Measurements from ENCODE around the gene ARL8A. TPM values are rescaled to one million over a fixed set of nuclear protein-coding genes. Genes with fewer than 3 reads are reported as not detected.

ARL8A gene
- total RNA-seq, 1 donor from 2014 or later, result 59.7 TPM

- Histone ChIP-seq H3K27me3 (ENCODE audit: control insufficient read depth, insufficient read depth, low read length) (no peaks in the 10 kb centered on the region), H3K36me3 (ENCODE audit: control insufficient read depth, insufficient read depth, low read length) (no peaks in the 10 kb centered on the region), H3K4me3 (ENCODE audit: low read depth, low read length) (no peak overlapping the region)
- DNase-seq (ENCODE audit: low read depth), result no peak
- TF ChIP-seq, protein P1, sequence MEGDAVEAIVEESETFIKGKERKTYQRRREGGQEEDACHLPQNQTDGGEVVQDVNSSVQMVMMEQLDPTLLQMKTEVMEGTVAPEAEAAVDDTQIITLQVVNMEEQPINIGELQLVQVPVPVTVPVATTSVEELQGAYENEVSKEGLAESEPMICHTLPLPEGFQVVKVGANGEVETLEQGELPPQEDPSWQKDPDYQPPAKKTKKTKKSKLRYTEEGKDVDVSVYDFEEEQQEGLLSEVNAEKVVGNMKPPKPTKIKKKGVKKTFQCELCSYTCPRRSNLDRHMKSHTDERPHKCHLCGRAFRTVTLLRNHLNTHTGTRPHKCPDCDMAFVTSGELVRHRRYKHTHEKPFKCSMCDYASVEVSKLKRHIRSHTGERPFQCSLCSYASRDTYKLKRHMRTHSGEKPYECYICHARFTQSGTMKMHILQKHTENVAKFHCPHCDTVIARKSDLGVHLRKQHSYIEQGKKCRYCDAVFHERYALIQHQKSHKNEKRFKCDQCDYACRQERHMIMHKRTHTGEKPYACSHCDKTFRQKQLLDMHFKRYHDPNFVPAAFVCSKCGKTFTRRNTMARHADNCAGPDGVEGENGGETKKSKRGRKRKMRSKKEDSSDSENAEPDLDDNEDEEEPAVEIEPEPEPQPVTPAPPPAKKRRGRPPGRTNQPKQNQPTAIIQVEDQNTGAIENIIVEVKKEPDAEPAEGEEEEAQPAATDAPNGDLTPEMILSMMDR (IDR thresholded peaks at IDR 0.05; ENCODE audit: insufficient read depth, low read length, poor library complexity, severe bottlenecking), result no peak
These were observed 33.6 kb downstream of the ARL8A start for GRCh38 chr1:202110977-202111376.

- TF ChIP-seq, protein P1 (IDR thresholded peaks at IDR 0.05; ENCODE audit: insufficient read depth, low read length, poor library complexity, severe bottlenecking), result no peak
- Histone ChIP-seq H3K27me3 (ENCODE audit: control insufficient read depth, insufficient read depth, low read length) (no peaks in the 10 kb centered on the region), H3K4me3 (ENCODE audit: low read depth, low read length) (no peak overlapping the region), H3K36me3 (ENCODE audit: control insufficient read depth, insufficient read depth, low read length) (no peaks in the 10 kb centered on the region)
- no peak for DNase-seq (ENCODE audit: low read depth)
These were observed 36.5 kb downstream of the ARL8A start for GRCh38 chr1:202107801-202108731.

DNA sequence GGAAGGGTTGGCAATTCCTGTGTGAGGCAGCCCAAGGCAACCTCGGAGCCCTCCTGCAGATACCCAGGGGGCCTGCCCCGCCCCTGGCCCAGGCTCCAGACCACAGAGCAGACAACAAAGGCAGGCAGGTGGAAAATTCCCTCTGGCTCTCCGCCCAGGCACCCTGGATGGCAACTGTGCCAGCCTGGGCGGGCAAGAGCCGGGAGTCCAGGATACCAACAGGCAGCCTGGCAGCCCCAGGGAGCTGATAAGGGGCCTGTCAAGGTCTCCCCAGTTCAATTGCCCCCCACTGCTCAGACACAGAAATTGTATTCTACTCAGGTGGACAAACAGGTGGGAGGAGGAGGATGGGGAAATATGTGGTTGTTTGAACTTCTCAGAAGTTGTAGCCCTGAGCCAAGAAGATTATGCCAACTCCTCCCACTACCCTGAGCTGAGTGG is 37.2 kb downstream of the ARL8A start:
- H3K4me3 ChIP-seq (ENCODE audit: low read depth, low read length), result no peak overlapping the region
- TF ChIP-seq, protein P1 (IDR thresholded peaks at IDR 0.05; ENCODE audit: insufficient read depth, low read length, poor library complexity, severe bottlenecking), result no peak
- DNase-seq (ENCODE audit: low read depth), result no peak
- no peaks in the 10 kb centered on the region for H3K36me3 ChIP-seq (ENCODE audit: control insufficient read depth, insufficient read depth, low read length)
- H3K27me3 ChIP-seq (ENCODE audit: control insufficient read depth, insufficient read depth, low read length), result no peaks in the 10 kb centered on the region

GRCh38 chr1:202106340-202107254 is 37.9 kb downstream of the ARL8A start:
- no peaks in the 10 kb centered on the region for H3K36me3 ChIP-seq (ENCODE audit: control insufficient read depth, insufficient read depth, low read length)
- no peaks in the 10 kb centered on the region for H3K27me3 ChIP-seq (ENCODE audit: control insufficient read depth, insufficient read depth, low read length)
- TF ChIP-seq, protein P1 (IDR thresholded peaks at IDR 0.05; ENCODE audit: insufficient read depth, low read length, poor library complexity, severe bottlenecking), result no peak
- H3K4me3 ChIP-seq (ENCODE audit: low read depth, low read length), result no peak overlapping the region
- DNase-seq (ENCODE audit: low read depth), result no peak

- TF ChIP-seq, protein P1 (IDR thresholded peaks at IDR 0.05; ENCODE audit: insufficient read depth, low read length, poor library complexity, severe bottlenecking), result no peak
- no peaks in the 10 kb centered on the region for H3K27me3 ChIP-seq (ENCODE audit: control insufficient read depth, insufficient read depth, low read length)
- peak; percentile 80 for DNase-seq (ENCODE audit: low read depth)
These were observed 38.8 kb downstream of the ARL8A start for GRCh38 chr1:202105571-202106339.

More at GRCh38 chr1:202105571-202106339, 38.8 kb downstream of the ARL8A start:
- Histone ChIP-seq H3K36me3 (ENCODE audit: control insufficient read depth, insufficient read depth, low read length) (no peaks in the 10 kb centered on the region), H3K4me3 (ENCODE audit: low read depth, low read length) (no peak overlapping the region)
